GM12875 (cell line): ENCODE data around the gene GAPDH.
A peak's percentile ranks its signal among the peaks of the same experiment; 100 is the strongest.

ENCODE experiments used
- H3K4me3 ChIP-seq: one replicate; pipeline ENCODE4 v1.5.1; 2011; ENCODE audit warnings: low read depth, low read length, control low read depth
- TF ChIP-seq, protein P1 (sequence below): IDR thresholded peaks from 2 replicates; pipeline ENCODE4 v1.5.1; 2011; ENCODE audit warnings: low read depth, mild to moderate bottlenecking, control low read depth, inconsistent platforms, low read length, moderate library complexity, borderline replicate concordance; ENCODE audit not compliant: insufficient read depth

GAPDH gene

GRCh38 chr12:6530576-6531260, 3.6 kb upstream of the GAPDH start:
- TF ChIP-seq, protein P1, sequence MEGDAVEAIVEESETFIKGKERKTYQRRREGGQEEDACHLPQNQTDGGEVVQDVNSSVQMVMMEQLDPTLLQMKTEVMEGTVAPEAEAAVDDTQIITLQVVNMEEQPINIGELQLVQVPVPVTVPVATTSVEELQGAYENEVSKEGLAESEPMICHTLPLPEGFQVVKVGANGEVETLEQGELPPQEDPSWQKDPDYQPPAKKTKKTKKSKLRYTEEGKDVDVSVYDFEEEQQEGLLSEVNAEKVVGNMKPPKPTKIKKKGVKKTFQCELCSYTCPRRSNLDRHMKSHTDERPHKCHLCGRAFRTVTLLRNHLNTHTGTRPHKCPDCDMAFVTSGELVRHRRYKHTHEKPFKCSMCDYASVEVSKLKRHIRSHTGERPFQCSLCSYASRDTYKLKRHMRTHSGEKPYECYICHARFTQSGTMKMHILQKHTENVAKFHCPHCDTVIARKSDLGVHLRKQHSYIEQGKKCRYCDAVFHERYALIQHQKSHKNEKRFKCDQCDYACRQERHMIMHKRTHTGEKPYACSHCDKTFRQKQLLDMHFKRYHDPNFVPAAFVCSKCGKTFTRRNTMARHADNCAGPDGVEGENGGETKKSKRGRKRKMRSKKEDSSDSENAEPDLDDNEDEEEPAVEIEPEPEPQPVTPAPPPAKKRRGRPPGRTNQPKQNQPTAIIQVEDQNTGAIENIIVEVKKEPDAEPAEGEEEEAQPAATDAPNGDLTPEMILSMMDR = no peak
- no peak overlapping the region for H3K4me3 ChIP-seq

- TF ChIP-seq, protein P1 = no peak
- peak overlapping the region; percentile 93 for H3K4me3 ChIP-seq
Observed at GRCh38 chr12:6532051-6532926, 2.0 kb upstream of the GAPDH start.

DNA sequence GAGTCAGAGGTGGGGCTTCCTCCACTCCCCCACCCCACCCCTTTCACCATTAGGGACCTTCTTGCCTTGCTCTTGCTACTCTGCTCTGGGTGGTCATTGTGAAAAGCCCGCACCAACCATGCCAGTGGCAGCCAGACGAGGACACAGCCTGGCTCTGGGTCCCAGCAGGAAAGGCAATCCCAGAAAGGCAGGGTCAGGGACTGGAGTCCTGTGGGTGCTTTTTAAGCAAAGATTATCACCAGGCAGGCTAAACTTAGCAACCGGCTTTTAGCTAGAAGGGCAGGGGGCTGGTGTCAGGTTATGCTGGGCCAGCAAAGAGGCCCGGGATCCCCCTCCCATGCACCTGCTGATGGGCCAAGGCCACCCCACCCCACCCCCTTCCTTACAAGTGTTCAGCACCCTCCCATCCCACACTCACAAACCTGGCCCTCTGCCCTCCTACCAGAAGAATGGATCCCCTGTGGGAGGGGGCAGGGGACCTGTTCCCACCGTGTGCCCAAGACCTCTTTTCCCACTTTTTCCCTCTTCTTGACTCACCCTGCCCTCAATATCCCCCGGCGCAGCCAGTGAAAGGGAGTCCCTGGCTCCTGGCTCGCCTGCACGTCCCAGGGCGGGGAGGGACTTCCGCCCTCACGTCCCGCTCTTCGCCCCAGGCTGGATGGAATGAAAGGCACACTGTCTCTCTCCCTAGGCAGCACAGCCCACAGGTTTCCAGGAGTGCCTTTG, 1.2 kb upstream of the GAPDH start:
- H3K4me3 ChIP-seq = peak overlapping the region; percentile 93
- TF ChIP-seq, protein P1 = no peak

GRCh38 chr12:6533653-6533922, 729 bp upstream of the GAPDH start:
- TF ChIP-seq, protein P1 = no peak
- H3K4me3 ChIP-seq = peak overlapping the region; percentile 93

DNA sequence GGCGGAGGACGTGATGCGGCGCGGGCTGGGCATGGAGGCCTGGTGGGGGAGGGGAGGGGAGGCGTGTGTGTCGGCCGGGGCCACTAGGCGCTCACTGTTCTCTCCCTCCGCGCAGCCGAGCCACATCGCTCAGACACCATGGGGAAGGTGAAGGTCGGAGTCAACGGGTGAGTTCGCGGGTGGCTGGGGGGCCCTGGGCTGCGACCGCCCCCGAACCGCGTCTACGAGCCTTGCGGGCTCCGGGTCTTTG, 303 bp downstream of the GAPDH start:
- peak overlapping the region; percentile 93 for H3K4me3 ChIP-seq
- TF ChIP-seq, protein P1 = no peak

- TF ChIP-seq, protein P1 = no peak
- peak overlapping the region; percentile 93 for H3K4me3 ChIP-seq
Observed at GRCh38 chr12:6534945-6535696, 804 bp downstream of the GAPDH start.
